ENCODE results near the gene GGN.
A peak's percentile ranks its signal among the peaks of the same experiment; 100 is the strongest.
"Not testable (repeated sequence)": the region's sequence is repeated elsewhere in the genome, so short reads cannot be mapped to it uniquely, and the experiment has no call there.

Gene GGN

DNA sequence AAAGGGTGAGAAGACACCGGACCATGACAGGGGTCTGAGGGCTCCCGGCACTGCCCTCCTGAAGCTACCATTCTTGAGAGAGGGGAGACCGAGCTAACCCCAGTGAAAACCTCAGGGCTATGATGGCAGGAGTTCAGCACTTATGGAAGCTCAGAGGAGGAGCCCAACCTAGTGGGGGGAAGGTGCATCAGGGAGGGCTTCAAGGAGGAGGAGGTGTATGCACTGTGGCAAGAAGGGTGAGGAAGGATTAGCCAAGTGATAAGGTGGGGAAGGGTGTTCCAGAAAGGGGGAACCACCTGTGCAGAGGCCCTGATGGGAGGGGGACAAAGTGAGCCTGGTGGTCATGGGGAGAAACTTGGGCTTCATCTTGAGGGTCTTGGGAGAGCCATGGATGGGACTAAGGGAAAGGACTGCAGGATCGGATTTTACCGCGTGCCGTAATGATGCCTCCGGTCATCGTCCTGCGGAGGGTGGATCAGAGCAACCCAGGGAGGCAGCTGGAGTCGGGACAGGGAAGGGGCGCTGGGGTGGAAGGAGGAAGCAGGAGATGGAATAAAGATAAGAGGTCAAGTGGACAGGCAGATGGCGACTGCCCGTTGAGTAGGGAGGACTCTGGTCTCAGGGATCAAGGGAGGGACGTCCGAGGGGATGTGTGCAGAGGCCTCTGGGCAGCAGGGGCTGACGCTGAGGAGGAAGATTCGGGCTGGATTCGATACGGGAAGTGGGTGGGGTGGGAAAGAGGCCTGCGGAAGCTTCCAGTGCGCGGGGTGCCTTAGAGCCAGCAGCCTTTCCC lies 26.8 kb downstream of the GGN start:
- DNase-seq, result no peak

DNA sequence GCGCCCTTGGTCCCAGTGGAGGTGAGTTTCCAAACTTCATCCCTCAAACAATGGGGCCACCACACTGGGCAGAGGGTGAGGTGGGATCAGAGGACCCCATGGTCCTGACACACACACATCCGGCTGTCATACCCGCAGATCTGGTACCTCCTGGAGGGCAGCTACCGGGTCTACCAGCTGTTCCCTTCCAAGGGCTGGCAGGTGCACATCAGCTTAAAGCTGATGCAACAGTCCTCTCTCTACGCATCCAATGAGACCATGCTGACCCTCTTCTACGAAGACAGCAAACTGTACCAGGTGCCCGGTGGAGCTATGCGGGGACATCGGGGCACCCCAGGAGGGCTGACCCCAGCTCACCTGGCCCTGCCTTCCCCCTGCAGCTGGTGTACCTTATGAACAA lies 27.5 kb downstream of the GGN start:
- DNase-seq, result no peak

DNA sequence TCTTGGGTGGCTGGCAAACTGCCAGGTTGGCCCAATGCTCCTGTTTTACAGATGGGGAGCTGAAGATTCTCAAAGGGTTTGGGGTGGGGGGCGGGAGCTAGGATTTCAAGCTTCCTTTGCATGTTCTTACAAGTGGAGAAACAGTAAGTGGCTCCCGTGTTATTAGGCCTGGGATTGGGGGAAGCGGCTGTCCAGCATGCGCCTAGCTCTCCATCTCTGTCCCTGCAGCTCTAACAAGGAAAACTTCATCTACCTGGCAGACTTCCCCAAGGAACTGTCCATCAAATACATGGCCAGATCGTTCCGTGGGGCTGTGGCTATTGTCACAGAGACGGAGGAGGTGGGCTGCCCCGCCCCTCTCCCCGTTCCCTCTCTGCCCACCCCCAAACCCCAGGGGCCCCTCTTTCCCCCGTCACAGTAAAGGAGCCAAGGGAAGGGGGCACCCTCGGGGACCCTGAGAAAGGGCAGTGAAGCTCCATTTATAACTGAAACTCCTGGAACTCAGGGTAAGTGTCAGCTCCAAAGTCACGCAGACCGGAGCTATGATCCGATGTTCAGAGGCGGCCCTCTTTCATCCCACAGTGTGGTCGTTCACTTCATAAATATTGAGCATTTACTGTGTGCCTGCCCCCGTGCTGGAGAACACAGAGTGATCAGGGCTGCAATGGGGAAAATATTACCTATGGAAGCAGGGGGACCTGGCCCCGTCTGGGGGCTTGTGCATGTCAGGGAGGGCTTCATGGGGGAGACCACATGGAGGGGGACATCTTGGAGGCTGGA lies 28.4 kb downstream of the GGN start:
- DNase-seq, result no peak

DNA sequence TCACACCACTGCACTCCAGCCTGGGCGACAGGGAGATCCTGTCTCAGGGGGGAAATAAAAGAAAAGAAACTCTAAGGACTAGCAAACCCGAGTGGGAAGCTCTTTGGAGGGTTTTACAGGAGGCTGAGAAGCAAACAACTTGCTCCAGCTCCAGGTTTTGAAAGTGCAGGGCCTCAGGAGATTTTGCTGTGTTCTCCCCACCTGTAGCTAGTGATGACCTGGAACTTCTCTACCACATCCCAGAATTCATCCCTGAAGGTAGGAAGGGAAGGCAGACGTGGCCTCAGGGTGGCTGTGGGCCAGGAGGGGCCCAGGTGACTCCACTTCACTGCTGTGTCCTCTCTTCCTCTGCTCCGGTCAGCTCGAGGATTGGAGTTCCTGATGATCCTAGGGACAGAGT lies 29.8 kb downstream of the GGN start:
- no peak for DNase-seq

DNA sequence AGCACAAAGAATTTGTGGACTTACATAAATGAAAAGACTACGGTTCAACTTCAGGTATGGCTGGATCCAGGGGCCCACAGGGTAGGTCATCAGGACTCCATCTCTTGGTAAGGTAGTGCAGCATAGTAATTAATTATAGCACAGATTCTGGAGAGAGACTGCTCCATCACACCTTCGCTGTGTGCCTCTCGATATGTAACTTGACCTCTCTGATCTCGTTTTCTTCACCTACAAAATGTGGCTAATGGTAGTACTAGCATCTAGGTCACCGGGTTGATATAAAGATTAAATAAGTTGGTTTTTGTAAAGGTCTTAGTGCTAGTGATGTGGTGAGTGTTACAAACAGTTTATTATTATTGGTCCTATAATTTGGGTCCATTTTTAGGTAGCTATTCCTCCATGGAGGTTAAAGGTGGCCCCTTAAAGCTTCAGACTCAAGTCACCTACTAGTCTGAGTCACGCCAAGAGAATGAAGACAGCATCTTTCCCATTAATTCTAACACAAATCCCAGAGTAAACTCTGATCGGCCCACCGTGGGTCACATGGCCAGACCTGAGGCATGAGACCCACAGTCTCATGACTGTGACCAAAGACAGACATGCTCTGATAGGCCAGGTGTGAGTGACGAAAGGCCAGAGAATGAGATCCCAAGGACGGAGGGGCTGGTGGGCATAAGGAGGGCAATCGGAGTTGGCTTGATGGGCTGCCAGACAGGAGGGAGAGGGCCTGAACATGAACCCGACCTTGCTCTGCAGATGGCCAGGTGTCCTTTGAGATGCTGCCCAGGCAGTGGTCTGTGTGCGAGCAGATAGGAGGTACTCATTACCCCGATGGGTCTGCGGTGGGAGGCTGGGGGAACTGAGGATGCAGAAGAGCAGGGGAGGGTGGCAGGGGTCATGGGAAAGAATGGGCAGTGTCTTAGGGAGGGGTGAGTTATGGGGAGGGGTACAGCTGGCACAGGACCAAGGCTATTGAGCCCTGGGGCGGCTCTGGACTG lies 31.8 kb downstream of the GGN start:
- no peak for DNase-seq

DNA sequence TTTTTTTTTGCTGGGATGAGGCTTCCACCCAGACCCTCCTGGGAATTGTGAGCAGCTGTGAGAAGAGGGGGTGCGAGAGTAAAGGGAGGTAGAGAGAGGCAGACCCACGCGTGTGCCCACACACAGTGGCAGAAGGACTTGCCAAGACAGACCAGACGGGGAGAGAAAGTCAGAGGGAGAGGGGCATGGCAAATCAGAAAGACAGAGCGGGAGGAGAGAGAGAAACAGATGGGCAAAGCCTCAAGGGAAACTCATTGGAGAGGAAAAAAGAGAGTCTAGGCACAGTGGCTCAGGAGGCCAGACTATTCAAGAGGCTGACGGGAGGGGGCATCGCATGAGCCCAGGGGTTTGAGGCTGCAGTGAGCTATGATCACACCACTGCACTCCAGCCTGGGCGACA lies 35.2 kb downstream of the GGN start:
- no peak for DNase-seq

DNA sequence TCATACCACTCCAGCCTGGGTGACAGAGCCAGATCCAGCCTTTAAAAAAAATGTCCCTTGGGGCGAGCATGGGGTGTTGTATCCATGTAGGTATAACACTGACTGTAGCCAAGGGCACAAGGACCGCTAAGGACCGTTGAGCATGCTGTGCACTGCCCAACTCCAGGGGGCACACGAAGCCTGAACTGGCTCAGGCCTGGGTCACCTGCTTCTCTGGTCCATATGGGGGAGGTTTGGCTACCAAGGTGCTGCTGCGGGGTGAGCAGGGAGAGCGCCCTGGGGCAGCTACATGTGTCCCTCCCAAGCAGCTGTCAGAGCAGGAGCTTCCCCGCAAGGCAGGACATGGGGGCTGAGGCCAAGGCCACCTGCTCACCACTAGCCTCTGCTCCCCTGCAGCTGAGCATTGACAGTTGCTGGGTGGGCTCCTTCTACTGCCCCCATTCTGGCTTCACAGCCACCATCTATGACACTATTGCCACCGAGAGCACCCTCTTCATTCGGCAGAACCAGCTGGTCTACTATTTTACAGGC lies 35.9 kb downstream of the GGN start:
- DNase-seq, result no peak

DNA sequence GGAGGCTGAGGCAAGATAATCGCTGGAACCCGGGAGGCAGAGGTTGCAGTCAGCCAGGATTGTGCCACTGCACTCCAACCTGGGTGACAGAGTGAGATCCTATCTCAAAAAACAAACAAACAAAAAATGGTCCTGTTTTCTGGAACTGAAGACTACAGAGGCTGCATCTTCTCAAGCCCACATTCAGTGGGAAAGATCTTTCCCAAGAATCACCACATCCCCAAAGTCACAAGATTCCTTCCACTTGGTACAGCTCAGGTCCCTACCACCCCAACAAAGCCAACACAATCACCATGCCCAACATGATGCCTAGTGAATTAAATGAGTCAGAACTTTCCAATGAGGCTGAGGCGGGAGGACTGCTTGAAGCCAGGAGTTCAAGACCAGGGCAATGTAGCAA lies 37.0 kb downstream of the GGN start:
- no peak for DNase-seq

DNA sequence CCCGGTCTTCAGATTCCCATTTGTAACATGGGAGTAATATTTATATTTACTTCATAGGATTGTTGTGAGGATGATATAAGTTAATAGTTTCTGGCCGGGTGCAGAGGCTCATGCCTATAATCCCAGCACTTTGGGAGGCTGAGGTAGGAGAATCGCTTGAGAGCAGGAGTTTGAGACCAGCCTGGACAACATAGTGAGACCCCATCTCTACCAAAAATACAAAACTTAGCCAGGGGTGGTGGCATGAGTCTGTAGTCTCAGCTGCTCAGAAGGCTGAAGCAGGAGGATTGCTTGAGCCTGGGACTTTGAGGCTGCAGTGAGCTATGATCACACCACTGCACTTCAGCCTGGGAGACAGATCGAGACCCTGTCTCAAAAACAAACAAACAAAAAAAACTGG lies 41.0 kb downstream of the GGN start:
- DNase-seq, result no peak

DNA sequence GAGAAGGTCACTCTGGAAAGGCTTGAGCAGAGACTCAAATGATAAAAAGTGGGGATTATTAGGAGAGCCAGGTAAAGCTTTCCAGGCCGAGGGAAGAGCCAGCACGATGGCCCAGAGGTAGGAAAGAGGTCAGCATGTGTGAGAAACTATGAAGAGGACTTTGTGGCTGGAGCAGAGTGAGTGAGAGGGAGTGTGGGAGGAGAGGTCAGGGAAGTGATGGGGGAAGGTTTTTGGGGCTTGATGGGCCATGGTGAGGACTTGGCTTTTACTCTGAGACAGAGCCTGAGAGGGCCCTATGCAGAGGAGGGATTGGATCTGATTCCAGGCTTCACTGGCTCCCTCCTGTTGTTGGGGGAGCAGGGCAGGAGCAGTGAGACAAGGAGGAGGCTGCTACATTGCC lies 46.9 kb downstream of the GGN start:
- no peak for DNase-seq

DNA sequence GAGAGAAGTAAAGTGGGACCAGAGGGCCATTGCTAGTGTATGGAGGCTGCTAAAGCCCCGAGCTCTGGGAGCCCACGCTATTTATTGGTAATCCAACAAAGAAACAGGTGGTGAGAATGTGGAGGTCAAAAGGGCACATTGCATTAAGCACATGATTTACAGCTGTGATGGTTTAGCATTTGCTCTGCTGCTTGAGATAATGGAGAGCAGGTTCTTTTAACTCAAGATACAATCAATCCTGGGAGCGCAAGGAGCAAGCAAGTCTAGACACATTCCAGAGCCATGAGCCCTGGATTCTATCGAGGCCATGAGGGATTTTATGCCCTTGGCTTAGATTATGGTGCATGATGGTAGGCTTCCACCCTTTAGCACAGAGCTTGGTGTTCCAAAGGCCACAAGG lies 48.8 kb downstream of the GGN start:
- DNase-seq, result not testable (repeated sequence)

DNA sequence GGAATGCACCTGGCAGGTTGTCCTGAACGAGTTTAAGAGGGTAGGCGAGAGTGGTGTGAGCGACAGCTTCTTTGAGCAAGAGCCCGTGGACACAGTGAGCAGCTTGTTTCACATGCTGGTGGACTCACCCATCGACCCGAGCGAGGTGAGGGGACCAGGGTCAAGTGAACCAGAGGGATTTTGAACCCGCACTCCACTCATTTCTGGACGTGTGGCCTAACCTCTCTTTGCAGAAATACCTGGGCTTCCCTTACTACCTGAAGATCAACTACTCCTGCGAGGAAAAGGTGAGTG lies 50.5 kb downstream of the GGN start:
- DNase-seq, result no peak

DNA sequence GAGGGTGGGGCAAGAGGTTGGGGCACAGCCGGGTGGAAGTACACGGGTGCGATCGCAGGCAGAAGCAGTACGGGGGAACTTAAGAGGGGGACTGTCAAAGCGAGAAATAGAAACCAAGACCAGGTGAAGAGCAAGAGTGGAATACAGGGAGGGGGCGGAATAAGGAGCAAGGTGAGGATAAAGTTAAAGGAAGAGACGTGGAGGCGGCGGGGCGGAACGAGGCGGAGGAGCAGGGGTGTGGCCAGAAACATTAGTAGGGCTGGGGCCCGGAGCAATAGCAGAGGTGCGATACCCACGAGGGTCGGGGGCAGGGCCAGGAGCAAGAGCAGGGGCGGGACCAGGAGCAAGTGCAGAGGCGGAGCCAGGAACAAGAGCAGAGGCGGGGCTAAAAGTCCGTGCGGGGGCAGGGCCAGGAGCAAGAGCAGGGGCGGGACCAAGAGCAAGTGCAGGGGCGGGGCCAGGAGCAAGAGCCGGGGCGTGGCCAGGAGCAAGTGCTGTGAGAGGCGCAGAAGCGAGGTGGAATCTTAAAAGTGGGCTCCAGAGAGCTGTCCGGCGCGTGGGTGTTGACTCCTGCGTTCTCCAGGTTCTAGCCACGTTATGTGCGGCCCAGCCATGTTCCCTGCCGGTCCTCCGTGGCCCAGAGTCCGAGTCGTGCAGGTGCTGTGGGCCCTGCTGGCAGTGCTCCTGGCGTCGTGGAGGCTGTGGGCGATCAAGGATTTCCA lies 51.0 kb downstream of the GGN start:
- DNase-seq, result peak; percentile 90 to 99

DNA sequence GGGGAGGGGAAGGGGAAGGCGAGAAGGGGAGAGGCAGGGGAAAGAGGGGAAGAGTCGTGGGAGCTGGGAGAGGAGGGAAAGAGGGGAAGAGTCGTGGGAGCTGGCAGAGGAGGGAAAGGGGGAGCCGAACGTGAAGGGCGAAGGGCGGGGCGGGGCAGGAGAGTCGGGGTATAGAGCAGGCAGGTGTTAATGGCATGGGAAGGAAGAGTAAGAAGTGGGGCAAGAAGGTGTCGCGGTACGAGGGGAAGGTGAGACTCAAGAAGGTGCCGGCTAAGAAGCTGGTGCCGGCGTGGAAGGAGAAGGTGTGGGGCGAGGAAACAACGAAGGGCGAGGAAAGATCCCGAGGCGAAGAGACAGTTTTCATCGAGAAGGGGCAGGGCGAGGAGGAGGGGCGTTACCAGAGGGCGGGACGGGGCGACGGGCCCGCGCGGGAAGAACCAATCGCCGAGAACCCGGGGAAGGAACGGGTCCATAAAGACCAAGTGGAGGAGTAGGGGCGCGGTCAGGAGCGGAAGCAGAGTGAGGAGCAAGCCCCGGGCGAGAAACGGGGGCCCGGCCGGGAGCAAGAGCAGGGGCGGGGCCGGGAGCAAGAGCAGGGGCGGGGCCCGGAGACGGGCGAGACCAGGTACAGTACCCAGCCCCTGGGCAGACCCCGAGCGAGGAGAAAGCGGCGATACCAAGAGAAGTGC lies 51.7 kb downstream of the GGN start:
- DNase-seq, result peak; percentile 95 to 99

Data from NCI-H526 (cell line).